HFFc6 (cell line): Measurements from ENCODE around the gene CAMK4. TPM values are rescaled to one million over a fixed set of nuclear protein-coding genes. Genes with fewer than 3 reads are reported as not detected.

Experiments
- DNase-seq: peaks from one replicate; pipeline ENCODE4 v3.0.0-alpha.2; 2018
- H3K27ac Mint-ChIP-seq: 2 replicates; pipeline ENCODE4 v1.8.0; 2020; ENCODE audit warnings: mild to moderate bottlenecking, mixed read lengths
- H3K27me3 Mint-ChIP-seq: 2 replicates; pipeline ENCODE4 v1.8.0; 2021; ENCODE audit warnings: mild to moderate bottlenecking, moderate library complexity, mixed read lengths; ENCODE audit not compliant: insufficient read depth
- H3K36me3 Mint-ChIP-seq: 2 replicates; pipeline ENCODE4 v1.8.0; 2021; ENCODE audit warnings: low read depth, mixed read lengths
- H3K4me1 Mint-ChIP-seq: 2 replicates; pipeline ENCODE4 v1.8.0; 2020; ENCODE audit warnings: low read depth, mixed read lengths
- H3K4me3 Mint-ChIP-seq: 2 replicates; pipeline ENCODE4 v1.8.0; 2020; ENCODE audit warnings: mild to moderate bottlenecking, moderate library complexity, mixed read lengths
- H3K9me3 Mint-ChIP-seq: 2 replicates; pipeline ENCODE4 v1.8.0; 2020; ENCODE audit warnings: mild to moderate bottlenecking, mixed read lengths
- CTCF ChIP-seq: fragments of 200-600 bp; sonication (generic); IDR thresholded peaks from 2 replicates; pipeline ENCODE4 v1.5.0; 2021; ENCODE audit warnings: antibody characterized with exemption, mild to moderate bottlenecking
- total RNA-seq, 6 experiments: library from RNA; stranded (reverse); fragmentation: NEBNext Ultra II Directional; extraction: Animal tissue kit (Norgen Biotek cat#: 25700); gene quantifications; 2 replicates in 1 of 6; 3 replicates in 5 of 6; pipeline ENCODE4 v1.2.3, GENCODE V29; 2021

The CAMK4 gene
- total RNA-seq, 6 experiments from 2014 or later, result 3.8 to 5.7 (median 4.4) TPM

DNA sequence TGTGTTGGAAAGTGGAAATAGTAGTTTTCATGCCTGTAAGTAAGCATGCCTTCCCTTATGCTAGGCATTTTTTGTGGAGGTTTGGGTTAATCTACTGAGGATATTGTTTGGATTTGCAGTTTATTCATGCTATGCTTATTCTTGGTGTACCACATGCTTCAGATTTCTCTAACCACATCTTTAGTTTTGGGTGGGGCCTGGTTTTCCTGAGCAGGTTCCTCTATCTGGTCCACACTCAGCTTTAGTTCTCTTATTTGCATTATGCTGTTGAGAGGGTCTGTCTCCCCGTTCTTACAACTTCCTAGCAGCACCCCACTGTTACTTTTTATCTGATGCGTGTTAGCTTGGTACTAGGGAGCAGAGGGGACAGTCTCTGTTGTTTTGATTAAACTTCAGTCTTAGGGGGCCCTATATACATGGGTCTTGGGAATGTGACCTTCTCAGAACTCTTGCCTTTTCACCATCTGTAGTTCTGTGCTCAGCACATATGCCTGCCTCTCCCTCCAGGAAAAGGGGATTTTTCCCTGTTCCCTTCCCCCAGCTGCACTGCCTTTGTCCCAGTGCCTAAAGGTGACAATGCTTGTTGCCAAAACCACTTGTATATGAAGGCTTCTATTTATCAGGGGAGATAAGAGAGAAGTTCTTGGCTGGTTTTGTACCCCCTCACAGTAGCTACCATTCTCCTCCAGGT is 10.0 kb upstream of the CAMK4 start:
- no peak for DNase-seq
- no peaks in the 10 kb centered on the region for H3K9me3 Mint-ChIP-seq
- no peaks in the 10 kb centered on the region for H3K36me3 Mint-ChIP-seq
- H3K27me3 Mint-ChIP-seq, result peaks cover 2% of the 10 kb centered on the region
- H3K27ac Mint-ChIP-seq, result no peak overlapping the region
- H3K4me3 Mint-ChIP-seq, result no peak overlapping the region
- H3K4me1 Mint-ChIP-seq, result no peaks in the 10 kb centered on the region
- TF ChIP-seq CTCF, result no peak

DNA sequence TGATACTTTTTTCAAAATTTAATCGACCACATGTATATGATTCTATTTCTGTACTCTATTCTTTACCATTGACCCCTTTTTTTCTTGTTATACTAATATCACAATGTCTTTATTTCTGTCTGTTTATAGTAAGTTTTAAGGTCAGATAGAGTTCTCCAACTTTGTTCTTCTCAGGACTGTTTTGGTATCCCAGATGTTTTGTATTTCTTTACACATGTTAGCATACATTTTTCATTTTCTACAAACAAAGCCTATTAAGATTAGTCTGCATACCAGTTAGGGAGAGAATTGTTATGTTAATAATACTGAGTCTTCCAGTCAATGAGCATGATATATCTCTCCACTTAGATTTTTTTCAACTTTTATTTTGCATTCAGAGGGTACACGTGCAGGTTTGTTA is 8.2 kb upstream of the CAMK4 start:
- H3K4me3 Mint-ChIP-seq, result no peak overlapping the region
- H3K27me3 Mint-ChIP-seq, result peaks cover 2% of the 10 kb centered on the region
- H3K36me3 Mint-ChIP-seq, result no peaks in the 10 kb centered on the region
- no peak for TF ChIP-seq CTCF
- H3K4me1 Mint-ChIP-seq, result no peaks in the 10 kb centered on the region
- H3K9me3 Mint-ChIP-seq, result no peaks in the 10 kb centered on the region
- H3K27ac Mint-ChIP-seq, result no peak overlapping the region
- no peak for DNase-seq

GRCh38 chr5:111221139-111221538 is 3.0 kb upstream of the CAMK4 start:
- H3K4me3 Mint-ChIP-seq, result no peak overlapping the region
- peaks cover 14% of the 10 kb centered on the region for H3K4me1 Mint-ChIP-seq
- H3K9me3 Mint-ChIP-seq, result no peaks in the 10 kb centered on the region
- no peaks in the 10 kb centered on the region for H3K36me3 Mint-ChIP-seq
- H3K27me3 Mint-ChIP-seq, result no peaks in the 10 kb centered on the region
- TF ChIP-seq CTCF, result no peak
- H3K27ac Mint-ChIP-seq, result no peak overlapping the region
- no peak for DNase-seq

DNA sequence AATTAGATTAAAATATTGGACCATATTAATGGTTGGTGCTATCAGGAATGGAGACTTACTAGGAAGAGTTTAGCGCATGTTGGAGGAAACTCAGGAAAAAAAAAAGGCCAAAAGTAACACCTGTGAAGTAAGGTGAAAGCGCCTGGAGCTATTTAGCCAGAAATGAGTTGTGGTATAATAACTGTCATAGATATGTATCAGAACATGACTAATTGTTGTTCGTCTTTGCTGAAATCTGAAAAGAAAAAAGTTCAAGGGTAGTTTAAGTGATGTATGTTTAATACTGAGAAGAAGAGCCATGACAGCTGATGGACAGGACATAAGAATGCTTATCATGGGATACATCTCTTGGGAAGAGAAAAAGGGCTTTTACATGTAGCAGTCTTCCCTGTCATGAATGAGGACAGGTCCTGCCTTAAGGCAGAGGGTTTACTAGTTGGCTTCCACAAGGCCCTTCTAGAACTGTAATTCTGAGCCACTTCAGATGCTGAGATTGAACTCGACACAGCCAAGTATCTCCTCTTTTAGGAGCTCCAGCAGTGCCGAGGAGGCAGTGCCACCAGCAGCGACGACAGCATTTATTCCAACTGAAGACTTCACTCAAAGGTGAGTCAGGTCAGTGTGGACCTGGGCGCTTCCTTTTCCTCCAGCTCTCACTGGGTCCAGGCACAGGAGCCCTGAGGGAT is 940 bp upstream of the CAMK4 start:
- Mint-ChIP-seq H3K27me3 (no peaks in the 10 kb centered on the region), H3K4me1 (peaks cover 22% of the 10 kb centered on the region), H3K4me3 (peak overlapping the region; percentile 83), H3K36me3 (no peaks in the 10 kb centered on the region), H3K27ac (no peak overlapping the region), H3K9me3 (no peaks in the 10 kb centered on the region)
- no peak for TF ChIP-seq CTCF
- DNase-seq, result no peak

DNA sequence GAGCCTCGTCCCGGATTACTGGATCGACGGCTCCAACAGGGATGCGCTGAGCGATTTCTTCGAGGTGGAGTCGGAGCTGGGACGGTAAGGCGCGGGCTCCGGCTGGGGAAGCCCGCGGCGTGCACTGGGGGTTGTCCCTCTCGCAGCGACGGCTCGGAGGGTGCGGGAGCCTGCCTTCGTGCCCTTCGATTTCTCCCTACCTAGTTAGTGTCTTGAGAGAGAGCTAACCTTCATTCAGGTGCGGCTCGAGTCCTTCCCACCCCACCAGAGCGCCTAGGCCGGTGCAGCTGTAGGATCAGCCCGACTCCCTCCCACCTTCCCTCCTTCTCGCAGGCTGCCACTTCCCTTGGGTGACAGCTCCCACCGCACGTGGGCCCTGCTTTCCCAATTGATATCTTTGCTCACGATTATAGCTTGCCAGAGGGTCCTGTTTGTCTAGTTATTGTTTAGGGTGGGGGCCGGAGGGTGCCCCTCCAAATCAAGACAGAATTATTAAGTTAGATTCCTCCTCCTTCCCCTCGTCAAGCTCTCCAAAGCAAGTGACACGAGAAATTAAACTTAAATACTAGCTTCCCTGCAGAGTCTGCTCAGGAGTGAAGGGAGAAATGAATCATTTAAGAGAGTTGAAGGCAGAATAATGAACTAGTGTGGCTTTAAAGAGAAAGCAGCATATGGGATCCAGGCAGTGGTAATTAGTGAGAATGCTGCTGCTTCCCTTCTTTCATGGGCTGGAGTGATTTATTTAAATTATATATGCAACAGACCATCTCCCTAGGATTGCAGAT is 569 bp downstream of the CAMK4 start:
- peaks cover 22% of the 10 kb centered on the region for H3K4me1 Mint-ChIP-seq
- H3K27ac Mint-ChIP-seq, result peak overlapping the region; percentile 44; the same call in 1 of the 2 replicates
- no peaks in the 10 kb centered on the region for H3K36me3 Mint-ChIP-seq
- no peak for DNase-seq
- H3K4me3 Mint-ChIP-seq, result peak overlapping the region; percentile 87
- TF ChIP-seq CTCF, result no peak
- H3K9me3 Mint-ChIP-seq, result no peaks in the 10 kb centered on the region
- H3K27me3 Mint-ChIP-seq, result no peaks in the 10 kb centered on the region
